GM21717 (cell line): ENCODE measurements around the gene NTRK2.
A peak's percentile ranks its signal among the peaks of the same experiment; 100 is the strongest.

Experiments used
- ATAC-seq: cut with Tn5 transposase; IDR thresholded peaks from one replicate; pipeline ENCODE4 v1.9.1; 2021; ENCODE audit warnings: mild to moderate bottlenecking, moderate library complexity; ENCODE audit not compliant: unreplicated experiment

Gene NTRK2

DNA sequence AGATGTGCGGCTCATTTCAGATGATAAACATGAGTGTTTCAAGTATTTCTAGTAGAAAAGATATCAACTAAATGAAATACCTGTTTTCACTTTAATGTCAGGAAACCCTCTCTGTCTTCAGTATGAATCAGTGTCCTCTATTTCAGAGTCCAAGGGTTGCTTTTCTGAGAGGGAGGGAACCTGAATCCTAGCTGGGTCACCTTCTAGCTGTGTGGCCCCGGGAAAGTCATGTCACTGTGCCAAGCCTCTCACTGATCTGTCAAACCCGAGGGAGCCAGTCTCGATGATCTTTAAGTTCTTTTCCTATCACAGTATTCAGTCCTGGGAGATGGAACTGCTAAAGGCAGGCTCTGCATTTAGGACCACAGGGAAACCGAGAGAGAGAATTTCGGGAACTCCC, 258.9 kb downstream of the NTRK2 start:
- ATAC-seq = no peak

GRCh38 chr9:84929068-84929467, 259.5 kb downstream of the NTRK2 start:
- no peak for ATAC-seq

DNA sequence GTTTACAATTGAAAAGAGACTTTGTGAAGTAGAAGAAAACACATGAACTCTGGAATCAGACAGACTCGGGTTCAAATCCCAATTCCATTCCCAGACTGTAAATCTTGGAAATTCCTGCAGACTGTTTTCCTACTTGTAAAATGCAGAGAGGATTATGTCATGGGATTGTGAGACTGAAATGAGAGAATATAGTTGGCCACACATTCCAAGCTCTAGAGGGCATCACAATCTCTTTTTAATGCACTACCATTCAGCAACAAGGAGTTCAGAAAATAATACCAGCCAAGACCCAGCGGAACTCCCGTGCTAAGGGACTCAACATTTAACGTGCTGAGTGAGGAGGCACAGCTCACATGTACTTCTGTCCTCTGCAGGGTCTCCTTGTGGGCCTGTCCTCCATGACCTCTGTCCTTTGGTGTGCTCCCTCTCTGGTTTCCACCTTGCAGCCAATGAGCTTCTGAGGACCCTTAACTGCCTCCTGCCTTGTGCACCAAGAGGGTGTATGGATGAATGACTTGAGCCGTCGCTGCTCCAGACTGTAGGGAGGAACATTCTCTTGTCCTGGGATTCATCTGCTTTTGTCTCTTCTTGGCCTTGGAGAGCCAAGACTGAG, 263.5 kb downstream of the NTRK2 start:
- no peak for ATAC-seq

GRCh38 chr9:84935528-84936117, 266.1 kb downstream of the NTRK2 start:
- no peak for ATAC-seq

- ATAC-seq = no peak
Measured at GRCh38 chr9:84937180-84937579, 267.7 kb downstream of the NTRK2 start.

DNA sequence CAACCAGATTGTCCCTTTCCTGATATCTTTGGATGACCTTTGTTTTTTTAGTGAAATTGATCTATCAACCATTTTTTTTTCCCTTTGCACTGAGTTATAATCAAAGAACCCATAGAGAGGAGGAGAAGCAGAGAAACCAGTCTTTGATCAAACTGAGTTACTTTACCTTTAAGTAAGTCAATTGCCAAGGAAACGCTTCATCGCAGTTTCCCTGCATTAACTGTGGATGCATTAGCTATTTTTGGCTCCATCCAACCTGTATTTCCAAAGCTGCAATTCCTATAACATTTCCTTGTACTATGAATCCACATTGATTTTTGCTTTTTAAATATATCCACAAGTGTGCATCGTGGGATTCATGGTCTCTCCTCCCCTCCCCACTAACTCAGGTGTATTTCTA, 268.1 kb downstream of the NTRK2 start:
- ATAC-seq = no peak

DNA sequence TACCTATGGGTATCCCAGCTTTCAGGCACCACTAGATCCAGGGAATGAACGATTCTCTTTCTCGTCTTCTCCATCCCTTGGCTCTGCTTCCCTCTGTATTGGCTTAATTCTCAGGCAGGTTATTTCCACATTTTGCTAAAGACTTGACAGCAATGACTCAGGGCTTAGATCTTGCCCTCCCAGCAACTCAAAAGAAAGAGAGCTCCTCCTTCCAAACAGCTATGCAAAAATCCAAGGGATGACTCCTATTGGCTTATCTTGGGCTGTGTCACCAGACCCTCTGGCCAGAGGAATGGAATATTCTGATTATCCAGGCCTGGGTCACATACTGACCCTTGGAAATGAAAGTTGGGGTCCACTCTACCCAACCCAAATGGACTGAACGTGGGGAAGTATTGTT, 270.2 kb downstream of the NTRK2 start:
- ATAC-seq = no peak

DNA sequence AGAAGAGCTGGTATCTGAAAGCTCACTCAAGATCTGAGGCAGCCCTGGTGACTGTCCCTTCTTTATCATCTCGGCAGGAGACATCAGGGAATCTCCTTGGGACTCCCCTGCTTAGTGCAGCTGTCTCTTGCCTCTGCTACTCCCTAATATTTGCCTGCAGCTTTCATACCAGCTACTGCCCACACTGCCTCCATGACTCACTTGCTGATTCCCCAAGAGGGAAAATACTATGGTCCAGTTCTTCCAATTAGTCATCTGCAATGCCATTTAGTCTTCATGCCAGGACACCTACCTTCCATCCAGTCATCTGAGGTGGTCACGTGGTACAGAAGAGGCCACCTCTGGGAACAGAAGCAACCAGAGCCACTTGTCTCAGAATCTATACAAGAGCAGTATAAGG, 270.8 kb downstream of the NTRK2 start:
- peak; percentile 53 for ATAC-seq

DNA sequence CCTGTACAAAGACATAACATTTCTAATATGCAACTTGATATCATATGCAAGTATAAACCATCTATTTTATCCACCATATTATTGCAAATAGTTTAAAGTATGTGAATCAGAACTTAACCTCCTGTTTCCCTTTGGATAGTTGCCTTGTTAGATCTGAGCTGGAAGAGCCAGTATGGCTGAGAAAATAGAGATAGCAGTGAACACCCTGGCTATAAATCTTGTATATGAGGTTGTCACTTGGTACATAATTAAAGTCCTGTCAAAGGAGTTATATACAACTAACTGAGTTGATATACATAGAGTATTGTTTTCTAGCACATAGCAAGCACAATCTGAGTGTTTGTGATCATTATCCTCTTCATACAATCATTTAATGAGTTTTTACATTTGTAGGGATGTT, 272.3 kb downstream of the NTRK2 start:
- no peak for ATAC-seq

DNA sequence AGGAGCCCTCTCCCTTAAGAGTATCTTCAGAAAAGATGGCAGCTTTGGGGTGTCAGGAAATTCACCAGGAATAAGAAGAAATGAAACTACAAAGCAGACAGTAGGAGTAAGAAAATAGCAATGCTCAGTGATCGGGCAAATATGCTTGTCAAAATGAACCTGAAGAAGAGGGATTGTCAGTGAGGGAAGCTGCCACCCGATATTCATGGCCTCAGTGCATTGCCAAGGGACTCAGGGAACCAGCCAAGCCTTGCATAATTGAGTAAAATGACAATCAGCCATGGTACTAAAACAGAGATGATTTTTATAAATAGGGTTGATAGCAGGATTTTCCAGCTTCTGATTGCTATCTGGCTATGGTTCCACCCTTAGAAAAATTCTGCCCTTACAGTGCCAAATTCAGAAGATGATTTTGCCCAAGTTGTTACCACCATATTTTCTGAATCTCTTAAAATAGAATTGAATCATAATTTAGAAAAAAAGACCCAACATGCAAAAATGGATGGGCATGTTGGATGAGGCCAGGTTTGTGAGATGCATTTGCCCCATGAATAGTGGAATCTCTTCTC, 274.0 kb downstream of the NTRK2 start:
- ATAC-seq = no peak

GRCh38 chr9:84945878-84946538, 276.5 kb downstream of the NTRK2 start:
- ATAC-seq = no peak

GRCh38 chr9:84947412-84947972, 278.0 kb downstream of the NTRK2 start:
- no peak for ATAC-seq

DNA sequence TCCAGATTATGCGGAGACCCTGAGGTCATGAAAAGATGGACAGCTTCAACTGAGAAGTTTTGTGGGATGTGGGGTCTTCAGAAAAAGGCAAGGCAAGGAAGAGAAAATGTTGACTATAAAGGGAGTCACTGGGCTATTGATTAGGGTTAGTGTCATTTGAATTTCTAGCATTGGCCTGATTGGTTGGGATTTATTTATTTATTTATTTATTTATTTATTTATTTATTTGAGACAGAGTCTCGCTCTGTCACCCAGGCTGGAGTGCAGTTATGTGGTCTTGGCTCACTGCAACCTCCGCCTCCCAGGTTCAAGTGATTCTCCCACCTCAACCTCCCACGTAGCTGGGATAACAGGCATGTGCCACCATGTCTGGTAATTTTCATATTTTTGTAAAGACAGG, 279.7 kb downstream of the NTRK2 start:
- ATAC-seq = no peak

DNA sequence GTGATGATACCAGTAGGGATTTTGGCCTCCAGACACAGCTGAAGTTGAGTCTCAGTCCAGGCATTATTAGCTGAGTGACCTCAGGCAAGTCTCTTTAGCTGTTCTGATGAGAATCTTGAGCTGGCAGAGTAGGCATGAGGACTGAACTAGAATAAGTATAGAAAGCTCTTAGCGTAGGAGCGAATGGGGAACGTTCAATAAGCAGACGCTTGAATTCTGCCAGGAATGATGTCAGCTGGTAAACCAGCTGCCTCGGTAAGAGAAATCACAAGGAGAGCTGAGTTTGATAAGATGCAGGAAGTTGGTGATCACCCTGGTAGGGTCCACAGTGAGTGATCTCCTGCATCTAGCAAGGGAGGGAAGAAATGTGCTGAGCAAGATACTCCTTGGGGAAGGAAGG, 280.4 kb downstream of the NTRK2 start:
- no peak for ATAC-seq

DNA sequence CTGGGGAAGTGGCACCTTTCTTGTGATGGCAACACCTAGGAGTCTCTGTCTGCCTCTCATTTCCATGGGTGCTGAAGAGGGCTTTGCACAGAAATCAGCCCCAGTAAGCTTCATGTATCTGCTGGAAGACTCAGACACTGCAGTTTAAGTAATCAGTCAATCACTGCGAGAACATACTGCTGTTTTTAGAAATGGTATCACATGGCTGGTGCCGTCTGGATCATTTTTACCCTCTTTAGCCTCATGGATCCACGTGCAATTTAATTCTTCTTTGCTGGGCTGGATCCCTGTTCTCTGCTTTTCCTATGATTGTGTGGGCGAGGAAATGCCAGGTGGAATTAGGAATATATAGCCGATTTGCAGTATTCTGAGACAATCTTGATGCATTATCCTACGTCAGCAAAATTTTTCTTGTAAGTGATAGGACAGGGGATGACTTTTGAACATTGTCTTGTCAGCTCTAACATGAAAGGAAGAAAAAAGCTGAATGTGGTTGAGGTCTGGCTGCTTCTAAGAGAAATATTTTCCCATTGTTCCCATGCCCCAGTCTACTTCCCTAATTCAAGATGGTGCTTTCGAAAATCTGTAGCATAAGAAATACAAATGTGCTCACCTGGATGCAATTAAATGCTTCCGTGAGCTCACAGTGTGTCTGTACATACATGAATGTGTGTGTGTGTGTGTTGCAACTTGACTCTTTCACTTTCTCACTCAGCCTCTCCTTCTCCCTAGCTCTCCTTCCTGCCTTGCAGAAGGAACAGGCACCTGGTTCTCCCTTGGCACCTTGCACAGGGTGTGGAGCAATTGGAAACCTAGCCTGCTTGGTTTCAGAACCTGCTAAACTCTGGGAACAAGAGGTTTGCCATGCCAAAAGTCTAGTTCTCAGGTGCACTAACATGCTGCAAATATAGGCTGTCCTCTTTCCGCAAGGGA, 281.6 kb downstream of the NTRK2 start:
- no peak for ATAC-seq

DNA sequence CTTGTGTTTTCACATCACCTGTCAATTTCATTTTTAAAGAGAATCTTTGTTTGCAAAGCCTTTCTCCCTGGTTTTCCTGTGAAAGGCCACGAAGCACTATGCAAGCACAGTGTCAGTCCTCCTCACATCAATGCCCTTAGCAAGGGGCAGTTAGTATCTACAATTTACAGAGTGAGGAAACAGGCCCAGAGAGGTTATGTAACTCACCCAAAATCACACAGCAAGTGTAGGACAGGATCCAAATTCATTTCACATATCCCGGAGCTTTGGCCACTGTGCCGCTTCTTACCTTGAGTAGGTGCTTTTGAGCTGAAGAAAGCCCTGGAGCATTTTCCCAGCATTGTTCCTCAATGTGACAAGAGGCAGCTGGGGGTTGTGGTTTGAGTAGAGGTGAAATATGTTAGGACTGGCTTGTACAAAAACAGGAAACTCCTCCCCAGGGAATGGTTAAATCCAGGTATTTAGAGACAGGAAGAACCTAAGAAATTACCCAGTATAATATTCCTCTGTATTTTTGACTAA, 283.8 kb downstream of the NTRK2 start:
- no peak for ATAC-seq

GRCh38 chr9:84953797-84954705, 284.5 kb downstream of the NTRK2 start:
- peak; percentile 80 for ATAC-seq

- no peak for ATAC-seq
Measured at GRCh38 chr9:84955155-84955554, 285.6 kb downstream of the NTRK2 start.

GRCh38 chr9:84955971-84956370, 286.4 kb downstream of the NTRK2 start:
- ATAC-seq = no peak

DNA sequence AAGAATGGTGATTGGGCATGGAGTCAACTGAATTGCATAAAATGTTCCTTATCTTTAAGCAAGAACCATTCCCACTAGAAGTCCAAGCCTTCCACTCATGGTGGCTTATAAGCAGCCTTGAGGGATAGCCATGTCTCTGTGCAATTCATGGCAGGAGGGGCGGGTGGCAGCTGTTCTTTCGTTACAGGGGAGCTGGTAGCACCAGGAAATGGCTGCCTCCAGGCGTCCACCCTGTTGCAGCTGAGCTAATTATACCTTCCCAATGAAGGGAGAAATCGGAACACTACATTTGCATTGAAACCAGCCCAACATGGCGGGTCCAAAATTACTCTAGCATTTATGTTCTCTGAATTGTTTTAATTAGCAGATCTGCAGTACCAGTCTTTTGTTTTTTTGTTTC, 289.8 kb downstream of the NTRK2 start:
- ATAC-seq = no peak
